Breast epithelium (tissue), 3 donors: ENCODE results near the gene ARCN1.

Source experiments
- POLR2A ChIP-seq: fragments of 450-650 bp; IDR thresholded peaks from one replicate; pipeline ENCODE4 v1.6.1; 2016; ENCODE audit warnings: antibody characterized with exemption, mild to moderate bottlenecking, moderate library complexity
- TF ChIP-seq, protein P1 (sequence below), 3 donors: fragments of 450-650 bp; IDR thresholded peaks; one replicate each; pipeline ENCODE4 v1.5.1; 2016 to 2017; ENCODE audit warnings: antibody characterized with exemption in 3 of 3, mild to moderate bottlenecking in 3 of 3, moderate library complexity in 3 of 3

DNA sequence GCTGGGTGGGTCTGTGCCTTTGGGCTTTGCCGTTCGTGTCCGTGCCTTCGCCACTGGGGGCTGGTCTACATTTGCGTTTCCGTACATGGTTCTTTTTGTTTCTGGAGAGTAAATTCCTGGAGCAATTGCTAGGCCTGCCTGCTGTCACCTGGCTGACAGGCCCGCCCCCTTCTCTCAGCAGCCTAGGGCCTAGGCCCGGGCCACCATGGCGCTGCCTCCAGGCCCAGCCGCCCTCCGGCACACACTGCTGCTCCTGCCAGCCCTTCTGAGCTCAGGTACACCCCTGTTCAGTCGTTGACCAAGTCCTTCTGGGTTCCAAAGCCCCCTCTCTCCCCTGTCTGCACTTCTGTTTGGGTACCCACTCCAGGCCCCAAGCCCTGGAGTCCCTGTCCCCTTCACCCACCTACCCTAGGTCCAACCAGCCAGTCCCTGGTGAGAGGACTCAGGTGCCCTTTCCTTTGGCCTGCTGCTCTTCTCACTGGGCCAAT lies 40.6 kb upstream of the ARCN1 start:
- TF ChIP-seq, protein P1, sequence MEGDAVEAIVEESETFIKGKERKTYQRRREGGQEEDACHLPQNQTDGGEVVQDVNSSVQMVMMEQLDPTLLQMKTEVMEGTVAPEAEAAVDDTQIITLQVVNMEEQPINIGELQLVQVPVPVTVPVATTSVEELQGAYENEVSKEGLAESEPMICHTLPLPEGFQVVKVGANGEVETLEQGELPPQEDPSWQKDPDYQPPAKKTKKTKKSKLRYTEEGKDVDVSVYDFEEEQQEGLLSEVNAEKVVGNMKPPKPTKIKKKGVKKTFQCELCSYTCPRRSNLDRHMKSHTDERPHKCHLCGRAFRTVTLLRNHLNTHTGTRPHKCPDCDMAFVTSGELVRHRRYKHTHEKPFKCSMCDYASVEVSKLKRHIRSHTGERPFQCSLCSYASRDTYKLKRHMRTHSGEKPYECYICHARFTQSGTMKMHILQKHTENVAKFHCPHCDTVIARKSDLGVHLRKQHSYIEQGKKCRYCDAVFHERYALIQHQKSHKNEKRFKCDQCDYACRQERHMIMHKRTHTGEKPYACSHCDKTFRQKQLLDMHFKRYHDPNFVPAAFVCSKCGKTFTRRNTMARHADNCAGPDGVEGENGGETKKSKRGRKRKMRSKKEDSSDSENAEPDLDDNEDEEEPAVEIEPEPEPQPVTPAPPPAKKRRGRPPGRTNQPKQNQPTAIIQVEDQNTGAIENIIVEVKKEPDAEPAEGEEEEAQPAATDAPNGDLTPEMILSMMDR (IDR thresholded peaks at IDR 0.05) = no peak
- TF ChIP-seq POLR2A = no peak
